OCI-LY1 (cell line): Measurements from ENCODE around the gene TNNT2.

ENCODE experiments used
- H2AFZ ChIP-seq: fragments of 200-600 bp; sonication (generic), shearing (Covaris generic); 2 replicates; pipeline ENCODE4 v1.6.0; 2014; ENCODE audit warnings: antibody characterized with exemption, mild to moderate bottlenecking, low read length
- H3F3A ChIP-seq: fragments of 200-600 bp; sonication (generic), shearing (Covaris generic); 2 replicates; pipeline ENCODE4 v1.6.0; 2014; ENCODE audit warnings: mild to moderate bottlenecking, antibody characterized with exemption, low read length, moderate library complexity; ENCODE audit not compliant: insufficient read depth
- H3K27ac ChIP-seq: fragments of 200-600 bp; sonication (generic); 2 replicates; pipeline ENCODE4 v1.5.1; 2014; ENCODE audit warnings: low read length, mixed run types, mild to moderate bottlenecking, low read depth; ENCODE audit not compliant: poor library complexity, severe bottlenecking
- H3K27me3 ChIP-seq: fragments of 200-600 bp; sonication (generic); 2 replicates; pipeline ENCODE4 v1.6.0; 2014; ENCODE audit warnings: antibody characterized with exemption, mild to moderate bottlenecking, low read length, moderate library complexity; ENCODE audit not compliant: insufficient read depth
- H3K36me3 ChIP-seq: fragments of 200-600 bp; sonication (generic); 2 replicates; pipeline ENCODE4 v1.6.1; 2014; ENCODE audit warnings: mild to moderate bottlenecking, antibody characterized with exemption, low read length, moderate library complexity, mixed read lengths; ENCODE audit not compliant: insufficient read depth
- H3K4me1 ChIP-seq: fragments of 200-600 bp; sonication (generic); 2 replicates; pipeline ENCODE4 v1.5.1; 2014; ENCODE audit warnings: mild to moderate bottlenecking, low read length, moderate library complexity; ENCODE audit not compliant: insufficient read depth, severe bottlenecking
- H3K4me2 ChIP-seq: fragments of 200-600 bp; sonication (generic), shearing (Covaris generic); 2 replicates; pipeline ENCODE4 v1.6.1; 2014; ENCODE audit warnings: low read length
- H3K4me3 ChIP-seq: fragments of 200-600 bp; sonication (generic); 2 replicates; pipeline ENCODE4 v1.5.1; 2014; ENCODE audit warnings: low read length, low read depth, mild to moderate bottlenecking, mixed read lengths; ENCODE audit not compliant: poor library complexity, severe bottlenecking
- H3K79me2 ChIP-seq: fragments of 200-600 bp; shearing (Covaris generic); 2 replicates; pipeline ENCODE4 v1.6.1; 2016; ENCODE audit warnings: mixed run types, low read length, mixed read lengths; ENCODE audit not compliant: insufficient read depth
- H3K9ac ChIP-seq: fragments of 200-600 bp; sonication (generic), shearing (Covaris generic); 2 replicates; pipeline ENCODE4 v1.6.1; 2014; ENCODE audit warnings: mild to moderate bottlenecking, low read length, mixed read lengths
- H3K9me2 ChIP-seq: fragments of 200-600 bp; sonication (generic), shearing (Covaris generic); 2 replicates; pipeline ENCODE4 v1.6.1; 2014; ENCODE audit warnings: low read depth, mild to moderate bottlenecking, low read length, mixed read lengths
- H3K9me3 ChIP-seq: fragments of 200-600 bp; shearing (Covaris generic); 2 replicates; pipeline ENCODE4 v1.6.1; 2014; ENCODE audit warnings: low read length, mixed read lengths
- H4K20me1 ChIP-seq: fragments of 200-600 bp; sonication (generic), shearing (Covaris generic); 2 replicates; pipeline ENCODE4 v1.6.0; 2016; ENCODE audit warnings: mild to moderate bottlenecking, low read length; ENCODE audit not compliant: insufficient read depth
- CTCF ChIP-seq: fragments of 200-600 bp; sonication (generic), shearing (Covaris generic); IDR thresholded peaks from 2 replicates; pipeline ENCODE4 v1.5.1; 2017; ENCODE audit warnings: mild to moderate bottlenecking, antibody characterized with exemption, low read length, moderate library complexity, mixed read lengths
- EZH2 ChIP-seq: fragments of 200-600 bp; sonication (generic), shearing (Covaris generic); IDR thresholded peaks from 2 replicates; pipeline ENCODE4 v1.8.0; 2017; ENCODE audit warnings: borderline replicate concordance, mixed run types, mild to moderate bottlenecking, antibody characterized with exemption, low read length, moderate library complexity, mixed read lengths

The TNNT2 gene

DNA sequence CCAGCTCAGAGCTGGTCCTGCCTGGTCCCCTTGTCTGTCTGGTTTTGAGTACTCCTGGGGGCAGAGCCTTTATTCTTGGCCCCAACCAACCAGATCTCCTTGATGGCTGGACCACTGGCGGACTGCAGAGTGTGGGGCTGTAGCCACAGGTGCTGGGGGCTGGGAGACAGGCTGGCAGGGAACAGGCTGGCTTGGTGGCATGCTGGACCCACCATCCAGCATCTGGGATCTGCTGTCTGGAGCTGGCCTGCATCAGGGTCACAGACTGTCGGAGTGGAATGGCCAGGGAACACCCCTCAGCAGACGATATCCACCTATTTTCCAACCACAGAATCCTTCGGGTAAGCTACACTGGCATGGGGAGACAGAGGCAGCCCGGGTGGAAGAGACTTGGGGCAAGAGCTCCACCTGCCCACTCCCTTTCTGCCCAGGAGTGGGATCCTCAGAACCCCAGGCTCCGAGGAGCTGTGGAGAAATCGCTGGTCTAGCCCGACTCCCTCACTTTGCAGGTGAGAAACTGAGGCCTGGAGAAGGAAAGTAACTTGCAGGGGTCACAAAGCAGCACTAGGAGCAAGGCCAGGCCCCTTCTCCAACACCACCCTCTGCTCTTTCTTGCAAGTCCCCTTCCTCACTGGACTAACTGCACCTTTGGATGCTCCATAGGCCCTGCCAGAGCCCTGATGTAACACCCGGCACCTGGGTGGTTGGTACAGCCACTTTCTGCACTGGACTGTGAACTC is 40.6 kb downstream of the TNNT2 start:
- no peak overlapping the region for H3K27ac ChIP-seq
- H3K4me2 ChIP-seq, result no peak overlapping the region
- no peak overlapping the region for H3K4me3 ChIP-seq
- TF ChIP-seq EZH2 (no peak), CTCF (no peak)
- H3K27me3 ChIP-seq, result no peaks in the 10 kb centered on the region
- no peaks in the 10 kb centered on the region for H3K9me2 ChIP-seq
- H4K20me1 ChIP-seq, result no peaks in the 10 kb centered on the region
- no peak overlapping the region for H2AFZ ChIP-seq
- no peaks in the 10 kb centered on the region for H3K79me2 ChIP-seq
- no peaks in the 10 kb centered on the region for H3K4me1 ChIP-seq
- no peaks in the 10 kb centered on the region for H3K9me3 ChIP-seq
- H3K36me3 ChIP-seq, result no peaks in the 10 kb centered on the region
- H3K9ac ChIP-seq, result no peak overlapping the region
- no peaks in the 10 kb centered on the region for H3F3A ChIP-seq

DNA sequence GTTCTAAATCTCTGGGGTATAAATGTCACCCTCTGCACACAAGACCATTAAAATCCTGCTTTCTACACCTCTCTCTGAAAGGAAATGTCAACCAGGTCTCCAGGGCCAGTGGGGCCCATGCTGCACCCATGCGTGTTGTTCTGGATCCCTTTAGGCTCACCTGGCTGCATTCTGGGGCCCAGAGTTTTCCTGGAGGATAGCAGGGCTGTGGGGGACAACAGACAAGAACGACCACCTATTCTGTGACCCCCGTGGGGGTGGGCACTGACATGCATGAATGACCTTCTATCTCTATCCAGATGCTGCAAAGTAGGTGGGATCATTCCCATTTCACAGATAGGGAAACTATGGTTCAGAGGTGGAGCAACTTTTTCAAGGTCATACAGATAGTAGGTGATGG is 41.6 kb downstream of the TNNT2 start:
- Histone ChIP-seq H3K27me3 (no peaks in the 10 kb centered on the region), H3K36me3 (no peaks in the 10 kb centered on the region), H3K9ac (no peak overlapping the region), H3K79me2 (no peaks in the 10 kb centered on the region), H3F3A (no peaks in the 10 kb centered on the region), H3K4me1 (no peaks in the 10 kb centered on the region), H4K20me1 (no peaks in the 10 kb centered on the region), H2AFZ (no peak overlapping the region), H3K27ac (no peak overlapping the region), H3K4me3 (no peak overlapping the region), H3K4me2 (no peak overlapping the region), H3K9me3 (no peaks in the 10 kb centered on the region), H3K9me2 (no peaks in the 10 kb centered on the region)
- no peak for TF ChIP-seq CTCF
- no peak for TF ChIP-seq EZH2

DNA sequence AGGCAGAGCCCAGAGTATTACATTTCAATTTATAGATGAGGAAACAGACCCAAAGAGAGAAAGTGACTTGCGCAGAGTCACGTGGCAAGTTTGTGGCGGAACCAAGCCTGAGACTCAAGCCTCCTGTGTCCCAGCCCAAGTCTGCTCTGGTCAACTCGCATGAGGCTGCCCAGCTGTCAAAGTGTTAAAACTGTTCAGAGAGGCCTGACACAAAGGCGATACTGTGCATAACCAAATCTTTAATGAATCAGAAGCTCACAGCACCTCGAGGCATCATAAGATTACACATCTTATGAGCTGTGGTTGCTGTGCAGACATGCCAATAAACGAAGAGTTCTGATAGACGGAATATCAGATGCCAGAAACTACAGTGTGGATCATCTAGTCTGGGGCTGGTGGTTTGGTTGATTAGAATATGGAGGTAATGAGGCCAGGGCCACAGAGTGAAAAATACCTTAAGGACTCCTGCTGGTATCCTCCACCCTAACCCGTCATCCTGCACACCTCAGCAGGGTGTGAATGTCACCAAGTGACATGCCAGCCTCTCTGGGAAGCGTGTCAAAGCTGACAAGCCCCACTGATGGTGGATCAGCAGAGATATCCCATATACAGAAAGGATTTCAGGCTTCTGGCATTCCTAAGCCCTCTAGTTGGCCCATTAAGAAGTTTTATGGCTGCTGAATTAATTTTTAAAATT is 42.2 kb downstream of the TNNT2 start:
- TF ChIP-seq EZH2, result no peak
- no peak for TF ChIP-seq CTCF
- Histone ChIP-seq H3F3A (no peaks in the 10 kb centered on the region), H3K4me2 (no peak overlapping the region), H2AFZ (no peak overlapping the region), H3K4me1 (no peaks in the 10 kb centered on the region), H3K9me3 (no peaks in the 10 kb centered on the region), H3K27ac (no peak overlapping the region), H4K20me1 (no peaks in the 10 kb centered on the region), H3K79me2 (no peaks in the 10 kb centered on the region), H3K4me3 (no peak overlapping the region), H3K9me2 (no peaks in the 10 kb centered on the region), H3K27me3 (no peaks in the 10 kb centered on the region), H3K36me3 (no peaks in the 10 kb centered on the region), H3K9ac (no peak overlapping the region)
